Tibial nerve (tissue), 4 donors: ENCODE results near the gene NMT1.

Experiments used
- CTCF ChIP-seq, 5 experiments: fragments of 200-600 bp in 3 of 5; fragments of 450-650 bp in 2 of 5; sonication (generic) in 3 of 5; IDR thresholded peaks; one replicate each; pipeline ENCODE4 v1.5.1; 2016 to 2019; ENCODE audit warnings: antibody characterized with exemption in 5 of 5, mild to moderate bottlenecking in 3 of 5, moderate library complexity in 2 of 5
- EP300 ChIP-seq, 2 donors: sonication (generic); formaldehyde crosslinking; IDR thresholded peaks; one replicate each; pipeline ENCODE4 v1.6.1; 2017; ENCODE audit warnings: antibody characterized with exemption in 2 of 2, mild to moderate bottlenecking in 1 of 2
- POLR2A ChIP-seq, 2 donors: fragments of 450-650 bp; IDR thresholded peaks; one replicate each; pipeline ENCODE4 v1.6.1; 2017; ENCODE audit warnings: antibody characterized with exemption in 2 of 2, mild to moderate bottlenecking in 2 of 2, moderate library complexity in 2 of 2

- TF ChIP-seq CTCF (IDR thresholded peaks at IDR 0.05) = no peak
- TF ChIP-seq POLR2A (IDR thresholded peaks at IDR 0.05) = no peak
- no peak for TF ChIP-seq EP300 (IDR thresholded peaks at IDR 0.05)
Measured at GRCh38 chr17:45098081-45098868, 37.2 kb downstream of the NMT1 start.
